A172 (cell line): Measurements from ENCODE around the gene BST2. TPM values are rescaled to one million over a fixed set of nuclear protein-coding genes. Genes with fewer than 3 reads are reported as not detected.

Experiments
- total RNA-seq: library from RNA; depleted of rRNA; stranded (reverse); fragments of >200 nt; shearing (Covaris generic); gene quantifications from 2 replicates; pipeline ENCODE4 v1.2.3, GENCODE V29; 2014; rRNA removed

Gene BST2
- total RNA-seq, 1 experiment from 2014 or later: 0.29 TPM

Other genes with a start within 250 kb of the BST2 start
- 16.1 and 21.2 TPM in 2 replicates for gene USE1, start 190.3 kb downstream of the BST2 start, total RNA-seq
- gene OCEL1, start 179.4 kb downstream of the BST2 start, total RNA-seq: 3.1 and 4.7 TPM in 2 replicates
- 54.5 and 70.9 TPM in 2 replicates for gene NR2F6, start 159.7 kb downstream of the BST2 start, total RNA-seq
- not detected in 2 replicates for gene USHBP1, start 140.9 kb downstream of the BST2 start, total RNA-seq
- gene BABAM1, start 138.2 kb downstream of the BST2 start, total RNA-seq: 161 and 209 TPM in 2 replicates
- gene ANKLE1, start 123.7 kb downstream of the BST2 start, total RNA-seq: 0.24 and 0.60 TPM in 2 replicates
- 20.7 and 31.1 TPM in 2 replicates for gene ABHD8, start 102.2 kb downstream of the BST2 start, total RNA-seq
- 79.1 and 183 TPM in 2 replicates for gene MRPL34, start 99.8 kb downstream of the BST2 start, total RNA-seq
- gene DDA1, start 96.1 kb downstream of the BST2 start, total RNA-seq: 89.1 and 104 TPM in 2 replicates
- 4.2 and 5.1 TPM in 2 replicates for gene ANO8, start 70.8 kb downstream of the BST2 start, total RNA-seq
- gene GTPBP3, start 68.1 kb downstream of the BST2 start, total RNA-seq: 21.5 and 24.0 TPM in 2 replicates
- not detected in 2 replicates for gene PLVAP, start 28.3 kb downstream of the BST2 start, total RNA-seq
- not detected in 2 replicates for gene CCDC194, start 11.4 kb downstream of the BST2 start, total RNA-seq
- gene MVB12A, start 14.4 kb upstream of the BST2 start, total RNA-seq: 105 and 141 TPM in 2 replicates
- 0.07 TPM in 1 of 2 replicates, not detected in the other for gene TMEM221, start 43.0 kb upstream of the BST2 start, total RNA-seq
- not detected in 2 replicates for gene NXNL1, start 55.3 kb upstream of the BST2 start, total RNA-seq
- gene SLC27A1, start 64.9 kb upstream of the BST2 start, total RNA-seq: 14.9 and 16.7 TPM in 2 replicates
- gene PGLS, start 106.0 kb upstream of the BST2 start, total RNA-seq: 67.3 and 71.1 TPM in 2 replicates
- 161 and 173 TPM in 2 replicates for gene COLGALT1, start 150.0 kb upstream of the BST2 start, total RNA-seq